GM23248 (cell line): Measurements from ENCODE around the gene MSL1. TPM values are rescaled to one million over a fixed set of nuclear protein-coding genes. Genes with fewer than 3 reads are reported as not detected.

Experiments used
- DNase-seq: peaks from one replicate; pipeline ENCODE4 v3.0.0-alpha.2; 2015
- H2AFZ ChIP-seq: fragments of 200-600 bp; sonication (generic); 2 replicates; pipeline ENCODE4 v1.6.1; 2016; ENCODE audit warnings: antibody characterized with exemption
- H3F3A ChIP-seq: fragments of 200-600 bp; sonication (generic); 2 replicates; pipeline ENCODE4 v1.6.1; 2016; ENCODE audit warnings: mild to moderate bottlenecking, antibody characterized with exemption, mixed run types; ENCODE audit not compliant: insufficient read depth
- H3K27ac ChIP-seq: fragments of 200-600 bp; sonication (generic); 2 replicates; pipeline ENCODE4 v1.5.1; 2016; ENCODE audit warnings: mild to moderate bottlenecking
- H3K27me3 ChIP-seq: fragments of 200-600 bp; sonication (generic); replicated peaks from 2 replicates; pipeline ENCODE4 v1.6.1; 2016; ENCODE audit warnings: mild to moderate bottlenecking; ENCODE audit not compliant: insufficient read depth
- H3K36me3 ChIP-seq: fragments of 200-600 bp; sonication (generic); 2 replicates; pipeline ENCODE4 v1.6.1; 2016; ENCODE audit warnings: low read depth, mild to moderate bottlenecking
- H3K4me1 ChIP-seq: fragments of 200-600 bp; sonication (generic); 2 replicates; pipeline ENCODE4 v1.6.1; 2016; ENCODE audit warnings: mild to moderate bottlenecking; ENCODE audit not compliant: insufficient read depth
- H3K4me2 ChIP-seq: fragments of 200-600 bp; sonication (generic); one replicate; pipeline ENCODE4 v1.6.1; 2016; ENCODE audit warnings: mild to moderate bottlenecking; ENCODE audit not compliant: unreplicated experiment
- H3K4me3 ChIP-seq: fragments of 200-600 bp; sonication (generic); 2 replicates; pipeline ENCODE4 v1.5.1; 2016; ENCODE audit warnings: mild to moderate bottlenecking
- H3K79me2 ChIP-seq: fragments of 200-600 bp; sonication (generic); 2 replicates; pipeline ENCODE4 v1.6.1; 2016; ENCODE audit warnings: mild to moderate bottlenecking; ENCODE audit not compliant: insufficient read depth
- H3K9ac ChIP-seq: fragments of 200-600 bp; sonication (generic); 2 replicates; pipeline ENCODE4 v1.6.1; 2016; ENCODE audit warnings: mild to moderate bottlenecking
- H3K9me2 ChIP-seq: fragments of 200-600 bp; sonication (generic); 2 replicates; pipeline ENCODE4 v1.6.1; 2016; ENCODE audit warnings: mixed run types, mild to moderate bottlenecking, moderate library complexity; ENCODE audit not compliant: insufficient read depth
- H3K9me3 ChIP-seq: fragments of 200-600 bp; sonication (generic); one replicate; pipeline ENCODE4 v1.6.1; 2017; ENCODE audit warnings: low read depth
- H4K20me1 ChIP-seq: fragments of 200-600 bp; sonication (generic); 2 replicates; pipeline ENCODE4 v1.6.0; 2016; ENCODE audit not compliant: insufficient read depth
- EZH2 ChIP-seq: fragments of 200-600 bp; sonication (generic); IDR thresholded peaks from 2 replicates; pipeline ENCODE4 v1.6.1; 2018; ENCODE audit warnings: antibody characterized with exemption, mild to moderate bottlenecking; ENCODE audit not compliant: insufficient read depth, poor library complexity, severe bottlenecking
- EZH2phosphoT487 ChIP-seq: fragments of 200-600 bp; sonication (generic); IDR thresholded peaks from 2 replicates; pipeline ENCODE4 v1.6.1; 2018; ENCODE audit warnings: antibody characterized with exemption, moderate library complexity, mild to moderate bottlenecking, low read depth; ENCODE audit not compliant: insufficient read depth
- WGBS, 2 experiments: methylation state at CpG; one replicate each; pipeline ENCODE4 v1.1.6; 2015 to 2017; ENCODE audit warnings: low lambda C conversion rate in 2 of 2, low coverage in 1 of 2; ENCODE audit errors: missing lambda C conversion rate in 2 of 2; 5-methylcytosine and 5-hydroxymethylcytosine counted together
- in situ Hi-C: fragments of 300-500 bp; cut with MboI; formaldehyde crosslinking; loops from 2 replicates; pipeline ENCODE4 v1.15.0; 2020
- polyA plus RNA-seq: library from polyadenylated mRNA; unstranded; fragments of >200 nt; fragmentation: Nextera tagmentation; extraction: Ambion mirVana; gene quantifications from 2 replicates; pipeline ENCODE4 v1.2.1, GENCODE V29; 2016
- total RNA-seq: library from RNA; depleted of rRNA; stranded (reverse); fragments of >200 nt; shearing (Covaris generic); gene quantifications from 2 replicates; pipeline ENCODE4 v1.2.3, GENCODE V29; 2014

The MSL1 gene
- total and polyA plus RNA-seq, 2 experiments from 2014 or later = 8.9 to 45.3 TPM

DNA sequence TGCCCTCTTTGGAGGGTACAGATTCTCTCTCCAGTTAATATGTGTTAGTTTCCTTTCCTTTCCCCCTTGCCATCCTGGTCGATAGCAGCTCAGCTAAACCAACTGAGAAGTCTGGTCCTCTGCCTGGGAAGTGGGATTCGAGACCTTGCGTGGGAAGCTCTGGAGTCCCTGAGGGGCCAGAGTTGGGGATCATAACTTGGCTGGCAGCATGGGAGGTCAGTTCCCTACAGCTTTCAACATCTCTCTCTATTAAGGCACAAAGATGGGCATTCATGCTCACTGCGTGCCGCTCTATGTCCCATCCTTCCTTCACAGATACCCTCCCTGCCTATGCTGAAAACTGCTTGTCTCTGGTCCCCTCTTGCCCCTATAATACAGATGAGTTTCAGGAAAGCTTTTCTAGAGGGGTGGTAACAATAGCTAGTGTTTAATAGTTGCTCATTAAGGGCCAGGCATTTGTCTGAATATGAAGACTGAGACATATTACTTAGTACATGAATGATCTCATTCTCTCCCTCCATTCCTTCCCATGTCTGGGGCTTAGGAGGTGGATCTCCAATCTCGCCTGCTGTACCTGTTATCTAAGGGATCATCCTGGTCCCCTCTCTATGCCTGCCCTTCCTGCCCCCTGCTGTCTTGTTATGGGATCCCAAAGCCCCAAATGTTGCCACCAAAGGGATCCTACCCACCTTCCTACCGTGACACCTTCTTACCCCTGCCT, 48.2 kb upstream of the MSL1 start:
- H3K79me2 ChIP-seq = peaks cover 41% of the 10 kb centered on the region
- no peaks in the 10 kb centered on the region for H3K9me3 ChIP-seq
- no peaks in the 10 kb centered on the region for H3K9me2 ChIP-seq
- H3F3A ChIP-seq = 0 out of 2 replicates have a peak, but pooled peaks cover 7% of the 10 kb centered on the region
- WGBS, 2 experiments = 87 to 93% methylated on average over 7 of the region's 7 CpGs
- no peak overlapping the region for H3K9ac ChIP-seq
- no peak overlapping the region for H3K4me2 ChIP-seq
- H3K4me1 ChIP-seq = peaks cover 42% of the 10 kb centered on the region
- in situ Hi-C loops = no loop called here
- TF ChIP-seq EZH2phosphoT487 (no peak), EZH2 (no peak)
- DNase-seq = no peak
- H3K27me3 ChIP-seq = no peaks in the 10 kb centered on the region
- H4K20me1 ChIP-seq = no peaks in the 10 kb centered on the region
- no peak overlapping the region for H3K4me3 ChIP-seq
- no peak overlapping the region for H3K27ac ChIP-seq
- no peak overlapping the region for H2AFZ ChIP-seq
- H3K36me3 ChIP-seq = no peaks in the 10 kb centered on the region

DNA sequence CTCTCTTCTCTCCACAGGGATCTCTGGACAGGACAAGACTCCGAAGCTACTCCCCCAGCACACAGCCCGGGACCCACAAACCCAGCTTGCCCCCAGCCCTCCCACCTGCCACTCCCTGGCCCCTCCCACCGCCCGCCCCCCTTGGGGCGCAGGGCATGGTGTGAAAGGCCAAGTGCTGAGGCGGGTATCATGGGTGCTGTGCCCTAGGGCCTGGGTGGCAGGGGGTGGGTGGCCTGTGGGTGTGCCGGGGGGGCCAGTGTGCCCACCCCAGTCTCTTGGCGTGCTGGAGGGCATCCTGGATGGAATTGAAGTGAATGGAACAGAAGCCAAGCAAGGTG, 47.6 kb upstream of the MSL1 start:
- Histone ChIP-seq H3K4me1 (peaks cover 39% of the 10 kb centered on the region), H3K4me2 (no peak overlapping the region), H4K20me1 (no peaks in the 10 kb centered on the region), H2AFZ (no peak overlapping the region), H3K9me3 (no peaks in the 10 kb centered on the region), H3F3A (0 out of 2 replicates have a peak, but pooled peaks cover 7% of the 10 kb centered on the region), H3K9me2 (no peaks in the 10 kb centered on the region), H3K79me2 (peaks cover 38% of the 10 kb centered on the region), H3K4me3 (no peak overlapping the region), H3K36me3 (no peaks in the 10 kb centered on the region), H3K9ac (no peak overlapping the region), H3K27ac (no peak overlapping the region), H3K27me3 (no peaks in the 10 kb centered on the region)
- in situ Hi-C loops = no loop called here
- no peak for TF ChIP-seq EZH2phosphoT487
- no peak for TF ChIP-seq EZH2
- WGBS, 2 experiments = 79 to 100% methylated on average over 1 to 8 of the region's 8 CpGs
- no peak for DNase-seq

- Histone ChIP-seq H2AFZ (no peak overlapping the region), H3K9me2 (no peaks in the 10 kb centered on the region), H3K4me1 (peaks cover 32% of the 10 kb centered on the region), H3K79me2 (peaks cover 32% of the 10 kb centered on the region), H3F3A (0 out of 2 replicates have a peak, but pooled peaks cover 7% of the 10 kb centered on the region), H3K9ac (no peak overlapping the region), H4K20me1 (no peaks in the 10 kb centered on the region), H3K36me3 (no peaks in the 10 kb centered on the region), H3K27ac (no peak overlapping the region), H3K27me3 (no peaks in the 10 kb centered on the region), H3K9me3 (no peaks in the 10 kb centered on the region), H3K4me2 (no peak overlapping the region), H3K4me3 (no peak overlapping the region)
- in situ Hi-C loops = no loop called here
- WGBS, 2 experiments = 43 to 49% methylated on average over 6 of the region's 6 CpGs
- TF ChIP-seq EZH2 (no peak), EZH2phosphoT487 (no peak)
- peak; percentile 43 for DNase-seq
Measured at GRCh38 chr17:40074871-40075200, 46.9 kb upstream of the MSL1 start.

- H3K36me3 ChIP-seq = no peaks in the 10 kb centered on the region
- no peak overlapping the region for H3K4me2 ChIP-seq
- H3K79me2 ChIP-seq = peaks cover 26% of the 10 kb centered on the region
- peak; percentile 61 for DNase-seq
- H3F3A ChIP-seq = 0 out of 2 replicates have a peak, but pooled peaks cover 7% of the 10 kb centered on the region
- H3K27ac ChIP-seq = no peak overlapping the region
- H2AFZ ChIP-seq = no peak overlapping the region
- H3K4me1 ChIP-seq = peaks cover 30% of the 10 kb centered on the region
- in situ Hi-C loops = no loop called here
- 11 to 15% methylated on average over 10 to 11 of the region's 11 CpGs for WGBS, 2 experiments
- no peaks in the 10 kb centered on the region for H3K27me3 ChIP-seq
- H4K20me1 ChIP-seq = no peaks in the 10 kb centered on the region
- H3K9me3 ChIP-seq = no peaks in the 10 kb centered on the region
- H3K9ac ChIP-seq = no peak overlapping the region
- no peak overlapping the region for H3K4me3 ChIP-seq
- no peak for TF ChIP-seq EZH2
- no peak for TF ChIP-seq EZH2phosphoT487
- no peaks in the 10 kb centered on the region for H3K9me2 ChIP-seq
Measured at GRCh38 chr17:40075201-40075941, 46.4 kb upstream of the MSL1 start.
